ENCODE measurements around the gene SLC35F1.
A peak's percentile ranks its signal among the peaks of the same experiment; 100 is the strongest.

Gene SLC35F1

DNA sequence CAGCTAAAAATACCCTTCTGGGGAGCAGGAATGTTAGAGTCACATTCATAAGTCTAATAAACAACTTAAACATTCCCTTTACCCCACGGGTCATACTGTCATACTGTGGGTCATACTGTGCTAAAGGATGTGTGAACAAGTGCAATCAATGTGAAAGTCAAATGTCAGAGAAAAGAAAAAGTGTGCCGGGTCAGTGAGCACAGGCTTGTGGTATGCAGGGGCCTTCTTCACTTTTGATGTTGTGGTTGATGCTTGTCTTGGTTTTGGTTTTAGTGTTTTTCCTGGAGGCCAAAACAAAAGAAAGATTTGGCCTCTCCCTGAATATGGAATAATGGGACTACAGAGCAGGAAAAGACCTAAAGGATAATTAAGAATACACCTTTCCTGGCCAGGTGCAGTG lies 373.1 kb downstream of the SLC35F1 start:
- DNase-seq (ENCODE audit: low read depth): no peak

- no peak for DNase-seq (ENCODE audit: low read depth)
Measured at GRCh38 chr6:118281291-118281690, 374.2 kb downstream of the SLC35F1 start.

DNA sequence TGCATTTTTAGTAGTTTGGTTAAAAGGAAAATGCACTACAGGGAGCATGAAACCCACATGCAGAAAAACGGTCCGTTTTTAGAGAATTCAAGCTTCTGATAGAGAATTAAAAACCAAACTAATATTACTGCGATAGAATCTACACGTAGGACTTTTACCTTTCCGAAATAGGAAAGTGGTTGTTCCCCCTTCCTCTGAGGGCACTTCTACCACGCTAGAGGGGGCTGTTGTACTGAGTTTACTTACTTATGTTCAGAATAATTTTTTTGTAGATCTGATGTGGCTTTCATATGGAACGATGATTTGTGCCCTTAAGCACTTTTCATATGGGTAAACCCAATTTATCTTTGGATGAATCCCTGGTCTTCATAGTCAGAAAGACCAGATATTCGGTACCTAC lies 376.7 kb downstream of the SLC35F1 start:
- peak; percentile 3 for DNase-seq (ENCODE audit: low read depth)

DNA sequence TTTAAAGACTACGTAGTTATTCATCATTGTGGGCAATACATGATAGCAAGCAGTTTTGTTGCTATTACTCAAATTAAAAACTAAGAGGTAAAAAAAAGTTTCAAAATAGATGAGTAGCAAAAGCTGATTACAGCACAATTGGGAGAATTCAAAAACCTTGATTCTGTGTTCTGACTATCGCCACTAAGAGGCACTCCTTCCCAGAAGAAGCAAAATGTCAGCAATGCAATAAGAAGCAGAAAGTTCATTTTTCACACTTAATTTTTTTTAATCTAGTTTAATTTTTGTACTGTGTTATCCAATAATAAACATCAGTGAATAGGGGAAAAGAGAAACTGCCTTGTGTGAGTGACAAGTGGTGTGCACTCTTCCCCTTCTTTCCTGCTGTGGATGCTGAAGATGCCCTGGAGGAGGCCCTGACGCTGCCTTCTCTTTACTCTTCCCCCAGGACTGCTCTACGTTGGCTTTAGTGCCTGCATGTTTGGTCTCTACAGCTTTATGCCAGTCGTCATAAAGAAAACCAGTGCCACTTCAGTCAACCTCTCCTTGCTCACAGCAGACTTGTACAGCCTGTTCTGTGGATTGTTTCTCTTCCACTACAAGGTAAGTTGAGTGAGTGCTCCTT lies 377.8 kb downstream of the SLC35F1 start:
- DNase-seq (ENCODE audit: low read depth): no peak

GRCh38 chr6:118285791-118286190 lies 378.7 kb downstream of the SLC35F1 start:
- no peak for DNase-seq (ENCODE audit: low read depth)

DNA sequence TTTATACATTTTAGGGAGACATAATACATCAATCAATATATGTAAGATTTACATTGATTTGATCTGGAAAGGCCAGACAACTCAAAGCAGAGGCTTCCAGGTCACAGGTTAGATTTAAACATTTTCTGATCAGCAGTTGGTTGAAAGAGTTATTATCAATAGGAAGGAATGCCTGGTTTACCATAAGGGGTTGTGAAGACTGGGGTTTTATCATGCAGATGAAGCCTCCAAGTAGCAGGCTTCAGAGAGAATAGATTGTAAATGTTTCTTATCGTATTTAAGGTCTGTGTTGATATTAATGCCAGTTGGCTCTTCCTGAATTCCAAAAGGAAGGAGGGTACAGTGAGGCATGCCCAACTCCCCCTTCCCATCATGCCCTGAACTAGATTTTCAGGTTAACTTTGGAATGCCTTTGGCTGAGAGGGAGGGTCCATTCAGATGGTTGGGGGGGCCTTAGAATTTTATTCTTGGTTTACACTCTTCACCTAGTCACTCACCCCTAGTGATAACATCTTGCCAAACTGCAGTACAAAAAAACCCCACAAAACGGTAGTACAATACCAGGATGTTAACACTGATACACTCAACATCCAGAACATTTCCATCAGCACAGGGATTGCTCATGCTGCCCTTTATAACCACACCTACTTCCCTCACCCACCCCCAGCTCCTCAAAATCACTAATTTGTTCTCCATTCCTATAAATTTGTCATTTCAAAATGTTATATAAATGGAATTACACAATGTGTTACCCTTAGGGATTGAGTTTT lies 381.5 kb downstream of the SLC35F1 start:
- no peak for DNase-seq (ENCODE audit: low read depth)

- no peak for DNase-seq (ENCODE audit: low read depth)
Measured at GRCh38 chr6:118292558-118292957, 385.5 kb downstream of the SLC35F1 start.

DNA sequence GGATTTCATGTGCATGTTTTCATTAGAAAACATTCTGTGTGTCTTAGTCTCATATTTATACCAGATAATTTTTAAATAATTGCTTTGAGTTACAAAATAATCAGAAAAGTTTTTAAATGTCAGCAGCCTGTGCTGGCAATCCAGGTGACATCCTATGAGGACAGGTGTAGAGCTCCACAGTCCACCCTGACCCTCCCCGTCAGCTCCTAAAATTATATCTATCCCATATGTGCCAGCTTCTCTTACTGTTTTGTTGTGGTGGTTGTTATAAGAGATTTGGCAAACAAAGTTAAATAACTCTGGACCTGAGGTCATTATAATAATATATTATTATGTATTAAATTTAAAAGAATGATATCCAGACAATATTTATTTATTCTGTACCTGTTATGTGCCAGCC lies 387.8 kb downstream of the SLC35F1 start:
- DNase-seq (ENCODE audit: low read depth): no peak

GRCh38 chr6:118295336-118295735 lies 388.3 kb downstream of the SLC35F1 start:
- no peak for DNase-seq (ENCODE audit: low read depth)

DNA sequence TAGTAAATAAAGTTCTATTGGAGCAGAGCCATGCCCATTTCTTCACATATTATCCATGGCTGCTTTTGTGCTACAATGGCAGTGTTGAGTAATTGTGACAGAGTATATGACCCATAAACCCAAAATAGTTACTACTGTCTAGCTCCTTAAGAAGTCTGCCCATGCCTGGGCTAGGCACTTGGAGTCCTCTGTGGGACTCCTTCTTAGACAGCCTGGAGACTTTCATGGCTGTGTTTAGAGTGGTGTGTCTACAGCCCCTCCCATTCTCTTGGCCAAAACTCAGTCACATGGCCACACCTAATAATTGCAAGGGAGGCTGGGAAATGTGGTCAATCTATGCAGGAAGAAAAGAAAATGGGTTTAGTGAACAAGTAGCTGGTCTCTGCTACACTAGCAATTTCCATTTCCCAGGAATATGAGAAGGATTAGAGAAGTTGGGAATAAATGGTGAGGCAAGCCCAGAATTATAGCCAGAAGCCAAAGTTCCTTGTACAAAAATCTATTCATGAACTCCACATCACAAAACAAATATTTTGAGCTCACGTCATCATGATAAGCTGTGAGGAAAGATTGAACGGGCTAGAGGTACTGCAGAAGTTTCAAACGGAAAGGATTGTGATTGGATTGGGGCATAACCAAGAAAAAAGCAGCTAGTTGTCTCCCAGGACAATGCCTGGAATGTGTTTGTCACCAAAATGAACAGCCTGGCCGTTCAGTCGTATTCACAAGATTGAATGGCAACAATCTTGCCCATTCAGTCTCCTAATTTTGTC lies 389.3 kb downstream of the SLC35F1 start:
- no peak for DNase-seq (ENCODE audit: low read depth)

- no peak for DNase-seq (ENCODE audit: low read depth)
Measured at GRCh38 chr6:118297821-118298220, 390.8 kb downstream of the SLC35F1 start.

DNA sequence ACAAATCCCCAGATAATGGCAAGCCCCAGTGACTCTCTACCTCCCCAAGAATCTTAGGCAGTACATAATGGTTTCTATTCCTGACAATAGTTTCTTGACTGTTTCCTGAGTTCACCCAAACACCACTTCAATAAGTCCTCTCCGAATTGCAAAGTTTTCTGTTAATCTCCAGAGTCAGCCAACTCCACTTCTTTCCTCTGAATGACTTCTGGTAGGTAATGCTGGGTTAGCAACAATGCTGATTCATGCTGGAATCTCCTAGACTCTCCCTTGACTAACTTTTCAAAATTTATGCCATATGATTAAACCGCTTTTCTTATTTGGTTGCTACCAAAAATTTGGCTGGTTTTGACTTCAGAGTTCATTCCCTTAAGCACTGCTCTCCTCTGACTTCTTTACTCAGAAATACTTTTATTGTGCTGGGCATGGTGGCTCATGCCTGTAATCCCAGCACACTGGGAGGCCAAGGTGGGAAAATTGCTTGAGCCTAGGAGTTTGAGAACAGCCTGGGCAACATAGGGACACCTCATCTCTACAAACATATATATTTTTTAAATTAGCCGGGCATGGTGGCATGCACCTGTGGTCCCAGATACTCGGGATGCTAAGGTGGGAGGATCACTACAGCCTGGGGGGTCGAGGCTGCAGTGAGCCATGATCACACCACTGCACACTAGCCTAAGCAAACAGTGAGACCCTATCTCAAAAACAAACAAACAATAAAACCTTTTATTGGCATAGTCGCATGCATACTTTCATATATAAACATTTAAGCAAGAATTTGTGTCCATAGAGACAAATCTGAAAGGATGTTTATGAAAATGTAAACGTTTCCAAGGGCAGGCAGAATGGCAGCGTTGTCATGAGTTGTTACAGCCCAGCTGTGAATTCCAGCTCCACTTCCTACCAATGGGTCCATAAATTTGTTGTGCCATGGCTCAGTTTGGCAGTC lies 391.7 kb downstream of the SLC35F1 start:
- no peak for DNase-seq (ENCODE audit: low read depth)

DNA sequence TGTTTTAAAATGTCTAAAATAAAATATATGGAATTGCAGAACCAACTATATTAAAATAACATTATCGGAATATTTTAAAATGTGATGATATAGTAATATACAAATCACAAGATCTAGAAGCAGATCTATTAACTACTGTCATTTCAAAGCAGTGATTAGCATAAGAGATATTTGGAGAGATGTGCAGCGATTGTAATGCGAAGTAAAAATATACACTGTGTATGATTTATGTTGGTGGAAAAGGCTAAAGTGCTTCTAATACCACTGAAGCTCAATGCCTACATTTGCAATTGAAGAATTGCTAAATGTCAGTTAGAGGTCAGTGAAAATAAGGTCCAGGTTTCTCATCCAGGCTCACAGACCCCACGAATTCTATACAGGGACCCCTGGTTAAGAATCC lies 392.4 kb downstream of the SLC35F1 start:
- no peak for DNase-seq (ENCODE audit: low read depth)

GRCh38 chr6:118304321-118304720 lies 397.3 kb downstream of the SLC35F1 start:
- DNase-seq (ENCODE audit: low read depth): no peak

DNA sequence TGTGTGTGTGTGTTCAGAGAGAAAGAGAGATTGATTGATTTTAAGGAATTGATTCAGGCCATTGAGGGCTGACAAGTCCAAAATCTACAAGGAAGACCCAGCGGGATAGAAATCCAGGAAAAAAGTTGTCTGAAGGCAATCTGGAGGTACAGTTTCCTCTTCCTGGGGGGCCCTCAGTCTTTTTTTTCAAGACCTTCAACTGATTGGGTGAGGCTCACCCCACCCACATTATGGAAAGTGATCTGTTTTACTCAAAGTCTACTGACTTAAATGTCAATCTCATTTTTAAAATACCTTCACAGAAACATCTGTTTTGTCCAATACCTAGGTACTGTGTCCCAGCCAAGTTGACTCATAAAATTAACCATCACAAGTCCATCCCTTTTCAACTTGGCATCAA lies 398.0 kb downstream of the SLC35F1 start:
- no peak for DNase-seq (ENCODE audit: low read depth)

DNA sequence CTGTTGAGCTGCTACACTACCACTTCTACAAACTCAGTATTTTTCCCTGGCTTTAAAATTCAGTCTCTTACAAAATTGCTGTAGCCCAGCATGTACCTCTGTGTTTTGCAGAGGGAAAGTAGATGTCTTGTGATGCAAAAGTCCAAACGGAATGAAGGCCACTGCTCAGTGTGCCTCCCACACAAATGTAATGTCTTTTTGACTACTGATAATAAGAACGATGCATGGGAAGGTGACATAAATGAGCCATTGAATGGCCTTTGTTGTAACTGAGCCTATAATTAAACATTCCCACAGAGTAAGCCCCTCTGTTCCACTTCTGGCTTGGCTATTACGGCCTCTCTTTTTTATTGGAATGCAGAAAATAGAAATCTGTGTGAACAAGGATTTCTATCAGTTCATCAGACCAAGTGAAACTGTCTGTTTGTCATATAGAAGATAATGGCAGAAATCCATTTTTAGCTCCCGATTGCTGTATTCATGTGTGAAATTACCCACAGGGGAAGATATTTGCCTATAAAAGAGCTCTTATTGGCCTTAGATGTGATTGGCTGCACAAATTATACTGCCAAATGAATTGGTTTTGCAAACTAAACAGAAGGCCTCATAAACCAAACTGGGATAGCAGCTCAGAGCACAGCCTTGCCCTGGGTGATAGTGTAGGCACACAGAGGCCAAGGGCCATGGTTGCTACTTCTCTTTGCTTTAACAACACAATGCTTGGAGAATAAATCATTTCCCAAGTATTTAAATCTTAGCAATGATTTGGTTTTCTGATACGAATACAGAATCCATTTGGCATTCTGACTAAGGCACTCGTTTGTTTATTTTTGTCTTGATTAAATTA lies 399.6 kb downstream of the SLC35F1 start:
- no peak for DNase-seq (ENCODE audit: low read depth)

GRCh38 chr6:118307581-118307980 lies 400.5 kb downstream of the SLC35F1 start:
- no peak for DNase-seq (ENCODE audit: low read depth)

DNA sequence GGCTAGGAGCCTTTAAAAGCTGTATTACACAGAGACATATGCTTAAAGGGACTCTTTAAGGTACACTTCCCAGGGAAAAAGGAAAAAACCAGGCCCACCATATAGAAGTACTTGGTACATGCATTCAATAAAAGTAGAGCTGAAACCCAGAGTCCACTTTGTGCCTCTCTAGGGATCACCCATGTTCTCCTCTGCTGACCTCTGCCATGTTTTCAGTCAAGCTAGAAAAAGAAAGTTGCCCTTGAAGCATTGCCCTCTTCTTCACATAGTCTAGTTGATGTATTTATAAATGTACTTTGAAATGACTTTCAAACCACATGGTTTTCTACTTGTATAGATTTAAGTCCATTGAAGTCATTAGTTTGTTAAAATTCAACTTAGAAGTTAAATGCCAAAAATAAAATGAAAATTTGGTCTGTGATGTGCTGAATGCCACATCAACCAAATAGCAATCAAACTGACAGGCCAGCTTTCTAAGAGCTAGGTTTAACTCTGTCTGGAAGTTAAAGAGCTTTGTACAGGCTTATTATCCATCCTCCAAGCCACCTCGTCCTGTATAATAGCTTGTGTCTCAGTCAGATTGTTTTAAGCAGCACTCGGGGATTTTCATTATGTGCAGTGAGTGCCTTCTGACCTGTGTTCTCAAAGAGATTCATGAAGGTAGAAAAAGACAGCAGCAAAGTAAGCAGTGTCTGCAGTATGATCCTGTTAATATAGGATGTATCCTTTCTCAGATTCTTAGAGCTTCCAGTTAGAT lies 402.5 kb downstream of the SLC35F1 start:
- DNase-seq (ENCODE audit: low read depth): no peak

DNA sequence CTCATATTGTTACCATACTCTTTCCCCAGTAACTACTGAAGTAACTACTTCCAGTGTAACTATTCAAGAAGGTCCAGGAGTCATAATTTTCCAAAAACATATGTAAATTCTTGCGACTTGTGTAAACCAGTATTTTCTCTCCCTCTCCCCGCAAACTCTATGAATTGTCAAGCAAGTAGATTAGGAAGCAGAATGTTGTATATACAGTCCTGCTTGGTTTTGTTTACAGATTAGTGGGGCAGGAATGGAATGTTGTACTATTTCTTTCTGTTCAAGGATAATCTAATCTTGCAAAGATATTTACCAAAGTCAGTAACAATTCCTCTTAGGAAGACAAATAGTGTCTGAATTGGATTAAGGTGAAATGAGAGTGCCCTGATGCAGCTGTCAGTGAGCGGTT lies 406.1 kb downstream of the SLC35F1 start:
- DNase-seq (ENCODE audit: low read depth): no peak

- DNase-seq (ENCODE audit: low read depth): no peak
Measured at GRCh38 chr6:118313762-118314161, 406.7 kb downstream of the SLC35F1 start.
